ENCODE measurements around the gene B3GALT6.

The B3GALT6 gene

DNA sequence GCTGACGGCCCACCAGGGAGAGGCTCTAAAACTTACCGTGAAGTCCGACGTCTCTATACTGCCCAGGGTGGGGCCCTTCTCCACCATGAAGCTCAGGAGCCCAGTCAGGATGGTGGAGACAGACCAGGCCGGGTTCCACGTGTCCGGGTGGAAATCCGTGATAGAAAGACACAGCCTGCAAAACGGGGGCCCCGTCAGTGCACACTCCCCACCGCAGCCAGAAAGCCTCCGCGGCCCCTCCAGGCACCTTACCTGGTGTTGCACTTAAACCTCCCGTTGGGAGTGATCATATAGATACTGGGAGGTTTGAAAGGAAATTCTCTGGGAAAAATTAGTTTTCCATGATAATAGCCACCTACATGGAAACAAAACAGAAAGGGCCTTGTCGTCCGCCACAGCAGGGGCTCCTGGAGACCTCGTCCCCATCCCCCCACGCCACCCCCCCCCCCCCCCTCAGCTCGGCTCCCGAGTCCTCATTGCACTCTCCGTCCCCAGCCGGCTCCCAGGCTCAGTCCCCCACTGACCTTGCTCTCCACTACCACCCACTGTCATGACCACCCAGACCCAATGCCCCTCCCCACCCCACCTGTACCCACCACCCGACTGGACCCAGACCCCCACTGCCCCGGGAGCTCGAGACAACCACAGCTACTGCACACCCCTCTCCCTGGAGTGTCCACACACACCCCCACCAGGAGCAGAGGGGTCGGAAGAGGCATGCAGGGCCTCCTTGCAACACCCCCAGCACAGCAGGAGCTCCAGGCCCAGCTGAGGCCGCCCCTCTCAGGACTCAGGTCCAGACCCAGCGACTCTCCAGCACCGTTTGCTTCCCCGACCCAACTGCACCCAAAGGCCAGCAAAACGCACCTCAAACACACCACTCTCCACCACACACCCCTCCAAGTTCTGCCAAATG lies 25.2 kb downstream of the B3GALT6 start:
- H3K36me3 ChIP-seq (replicated peaks), result peaks cover 62% of the 10 kb centered on the region
- in situ Hi-C loops (cut with HindIII; ENCODE audit: low pct_ligation_motif_present, low sequenced_read_pairs), result no loop called here
- TF ChIP-seq, protein P1, sequence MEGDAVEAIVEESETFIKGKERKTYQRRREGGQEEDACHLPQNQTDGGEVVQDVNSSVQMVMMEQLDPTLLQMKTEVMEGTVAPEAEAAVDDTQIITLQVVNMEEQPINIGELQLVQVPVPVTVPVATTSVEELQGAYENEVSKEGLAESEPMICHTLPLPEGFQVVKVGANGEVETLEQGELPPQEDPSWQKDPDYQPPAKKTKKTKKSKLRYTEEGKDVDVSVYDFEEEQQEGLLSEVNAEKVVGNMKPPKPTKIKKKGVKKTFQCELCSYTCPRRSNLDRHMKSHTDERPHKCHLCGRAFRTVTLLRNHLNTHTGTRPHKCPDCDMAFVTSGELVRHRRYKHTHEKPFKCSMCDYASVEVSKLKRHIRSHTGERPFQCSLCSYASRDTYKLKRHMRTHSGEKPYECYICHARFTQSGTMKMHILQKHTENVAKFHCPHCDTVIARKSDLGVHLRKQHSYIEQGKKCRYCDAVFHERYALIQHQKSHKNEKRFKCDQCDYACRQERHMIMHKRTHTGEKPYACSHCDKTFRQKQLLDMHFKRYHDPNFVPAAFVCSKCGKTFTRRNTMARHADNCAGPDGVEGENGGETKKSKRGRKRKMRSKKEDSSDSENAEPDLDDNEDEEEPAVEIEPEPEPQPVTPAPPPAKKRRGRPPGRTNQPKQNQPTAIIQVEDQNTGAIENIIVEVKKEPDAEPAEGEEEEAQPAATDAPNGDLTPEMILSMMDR (IDR thresholded peaks at IDR 0.05; ENCODE audit: low read depth, low read length, missing control alignments), result no peak
- no peaks in the 10 kb centered on the region for H3K27me3 ChIP-seq (replicated peaks)
- H3K27ac ChIP-seq, result no peak overlapping the region
- no peak for DNase-seq
- H3K4me3 ChIP-seq (ENCODE audit: low read depth, low read length), result no peak overlapping the region

DNA sequence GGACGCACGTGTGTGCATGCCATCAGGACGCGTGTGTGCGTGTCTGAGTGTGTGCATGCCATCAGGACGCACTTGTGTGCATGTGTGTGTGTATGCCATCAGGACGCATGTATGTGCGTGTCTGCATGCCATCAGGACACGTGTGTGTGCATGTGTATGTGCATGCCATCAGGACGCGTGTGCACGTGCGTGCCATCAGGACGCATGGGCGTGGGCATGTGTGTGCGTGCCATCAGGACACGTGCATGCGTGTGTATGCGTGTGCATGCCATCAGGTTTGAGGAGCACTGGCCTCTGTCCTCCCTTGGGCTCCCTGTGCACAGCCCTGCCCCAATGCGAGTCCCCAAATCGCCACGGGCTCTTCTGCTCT lies 27.1 kb downstream of the B3GALT6 start:
- no peak for DNase-seq
- Histone ChIP-seq H3K27ac (no peak overlapping the region), H3K36me3 (replicated peaks) (peaks cover 61% of the 10 kb centered on the region), H3K4me3 (ENCODE audit: low read depth, low read length) (no peak overlapping the region), H3K27me3 (replicated peaks) (no peaks in the 10 kb centered on the region)
- TF ChIP-seq, protein P1 (IDR thresholded peaks at IDR 0.05; ENCODE audit: low read depth, low read length, missing control alignments), result no peak
- in situ Hi-C loops (cut with HindIII; ENCODE audit: low pct_ligation_motif_present, low sequenced_read_pairs), result no loop called here

DNA sequence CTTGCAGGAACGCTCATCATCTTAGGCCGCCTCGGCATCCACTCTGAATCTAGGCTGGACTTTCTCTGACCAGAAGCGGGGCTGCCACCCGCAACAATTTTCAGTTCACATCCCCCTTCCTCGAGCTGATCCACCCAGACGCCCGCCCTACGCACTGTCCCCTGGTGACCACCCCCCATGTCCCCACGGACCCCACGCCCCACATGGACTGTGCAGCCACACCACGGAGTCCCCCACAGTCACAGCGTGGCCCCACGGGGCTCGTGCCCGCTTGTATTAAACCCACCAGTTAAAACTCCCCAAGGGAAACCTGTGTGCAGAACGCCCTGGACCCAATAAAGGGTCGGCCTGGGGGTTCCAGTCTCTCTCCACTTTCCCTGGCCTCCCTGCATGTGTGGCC lies 27.5 kb downstream of the B3GALT6 start:
- no peak overlapping the region for H3K4me3 ChIP-seq (ENCODE audit: low read depth, low read length)
- H3K27ac ChIP-seq, result no peak overlapping the region
- no peak for DNase-seq
- TF ChIP-seq, protein P1 (IDR thresholded peaks at IDR 0.05; ENCODE audit: low read depth, low read length, missing control alignments), result no peak
- peaks cover 60% of the 10 kb centered on the region for H3K36me3 ChIP-seq (replicated peaks)
- in situ Hi-C loops (cut with HindIII; ENCODE audit: low pct_ligation_motif_present, low sequenced_read_pairs), result no loop called here
- H3K27me3 ChIP-seq (replicated peaks), result no peaks in the 10 kb centered on the region

DNA sequence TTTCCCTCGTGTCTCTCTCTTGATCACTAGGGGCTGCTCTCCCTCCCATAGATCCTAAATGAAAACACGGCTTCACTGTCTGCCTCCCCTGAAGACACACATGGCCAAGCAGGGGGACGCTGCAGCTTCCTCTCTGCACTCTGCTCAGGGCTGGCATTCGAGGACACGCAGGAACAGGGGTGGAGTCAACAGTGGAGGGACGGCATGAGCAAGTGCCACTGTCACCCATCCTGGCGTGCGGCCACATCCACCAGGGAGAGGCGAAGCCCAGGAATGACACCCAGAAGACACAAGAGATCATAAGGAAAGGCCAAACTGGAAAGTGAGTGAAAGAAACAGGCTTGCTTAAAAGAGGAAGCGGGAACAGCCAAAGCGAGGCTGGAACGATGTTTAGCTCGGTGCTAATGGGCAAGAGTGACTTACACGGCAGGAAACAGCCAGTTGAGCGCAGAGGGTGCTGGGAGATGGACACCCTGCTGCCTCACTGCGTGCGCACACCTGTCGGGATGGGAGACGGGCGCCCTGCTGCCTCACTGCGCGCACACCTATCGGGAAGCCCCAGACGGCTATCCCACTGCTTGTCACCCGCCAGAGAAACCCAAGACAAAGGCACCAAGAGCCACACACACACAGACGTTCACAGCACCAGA lies 28.0 kb downstream of the B3GALT6 start:
- Histone ChIP-seq H3K4me3 (ENCODE audit: low read depth, low read length) (no peak overlapping the region), H3K36me3 (replicated peaks) (peaks cover 55% of the 10 kb centered on the region), H3K27ac (no peak overlapping the region), H3K27me3 (replicated peaks) (no peaks in the 10 kb centered on the region)
- in situ Hi-C loops (cut with HindIII; ENCODE audit: low pct_ligation_motif_present, low sequenced_read_pairs), result no loop called here
- TF ChIP-seq, protein P1 (IDR thresholded peaks at IDR 0.05; ENCODE audit: low read depth, low read length, missing control alignments), result no peak
- no peak for DNase-seq

DNA sequence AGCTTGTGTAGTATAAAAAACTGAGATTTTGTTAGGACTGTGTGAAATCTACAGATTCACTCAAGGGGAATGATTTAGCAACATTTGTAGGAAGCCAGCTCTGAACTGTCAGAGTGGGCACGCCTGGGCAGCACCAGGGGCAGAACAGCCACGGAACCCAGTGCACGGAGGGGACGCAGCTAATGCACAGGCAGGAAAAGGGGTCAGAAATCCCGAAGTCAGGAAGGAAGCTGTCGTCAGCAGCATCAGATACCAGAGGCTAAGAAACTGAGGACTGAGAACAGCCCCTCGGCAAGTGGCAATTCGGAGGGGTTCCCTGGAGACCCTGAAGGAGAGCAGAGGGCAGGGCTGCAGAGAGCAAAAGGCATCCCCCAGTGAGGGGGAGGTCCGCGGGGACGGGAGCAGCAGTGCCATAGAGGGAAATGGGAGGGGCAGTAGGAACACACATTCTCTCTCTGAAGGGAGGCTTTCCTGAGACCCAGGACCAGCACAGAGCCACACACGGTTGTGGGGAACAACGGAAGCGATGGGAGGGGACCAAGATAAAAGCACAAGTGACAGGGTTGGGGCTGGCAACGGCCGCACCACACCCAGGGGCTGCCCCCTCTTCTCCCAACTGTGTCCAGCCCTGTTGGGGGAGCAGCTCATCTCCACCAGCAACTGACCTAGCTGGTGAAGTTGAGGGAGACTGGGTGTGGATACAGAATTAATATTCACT lies 29.0 kb downstream of the B3GALT6 start:
- no peak overlapping the region for H3K4me3 ChIP-seq (ENCODE audit: low read depth, low read length)
- H3K27ac ChIP-seq, result no peak overlapping the region
- TF ChIP-seq, protein P1 (IDR thresholded peaks at IDR 0.05; ENCODE audit: low read depth, low read length, missing control alignments), result no peak
- H3K27me3 ChIP-seq (replicated peaks), result no peaks in the 10 kb centered on the region
- H3K36me3 ChIP-seq (replicated peaks), result peaks cover 45% of the 10 kb centered on the region
- no peak for DNase-seq
- in situ Hi-C loops (cut with HindIII; ENCODE audit: low pct_ligation_motif_present, low sequenced_read_pairs), result no loop called here
